GM12878 (cell line): ENCODE measurements around the gene ZG16. TPM values are rescaled to one million over a fixed set of nuclear protein-coding genes. Genes with fewer than 3 reads are reported as not detected.
A peak's percentile ranks its signal among the peaks of the same experiment; 100 is the strongest.

Source experiments
- BACH1 ChIP-seq: fragments of 450-650 bp; IDR thresholded peaks from 2 replicates; pipeline ENCODE4 v1.6.1; 2017; ENCODE audit warnings: mild to moderate bottlenecking, borderline replicate concordance
- CBX5 ChIP-seq: sonication (generic); IDR thresholded peaks from 2 replicates; pipeline ENCODE4 v1.6.1; 2016; ENCODE audit warnings: low read depth, moderate library complexity, mild to moderate bottlenecking, inconsistent platforms
- CREB1 ChIP-seq: IDR thresholded peaks from 2 replicates; pipeline ENCODE4 v1.6.1; 2012; ENCODE audit warnings: low read depth, mild to moderate bottlenecking, inconsistent platforms
- IRF4 ChIP-seq: IDR thresholded peaks from 2 replicates; pipeline ENCODE4 v1.6.1; 2011; ENCODE audit warnings: low read depth, low read length
- MTA2 ChIP-seq: fragments of 450-650 bp; IDR thresholded peaks from 2 replicates; pipeline ENCODE4 v1.6.1; 2016; ENCODE audit warnings: low read depth, mild to moderate bottlenecking, moderate library complexity
- NR2C2 ChIP-seq: IDR thresholded peaks from 2 replicates; pipeline ENCODE4 v1.6.1; 2011; ENCODE audit warnings: borderline replicate concordance, low read depth; ENCODE audit not compliant: control insufficient read depth, insufficient read length
- PAX5 ChIP-seq: IDR thresholded peaks from 2 replicates; pipeline ENCODE4 v1.6.1; 2011; ENCODE audit warnings: low read depth, low read length, borderline replicate concordance
- POLR2AphosphoS2 ChIP-seq: IDR thresholded peaks from 2 replicates; pipeline ENCODE4 v1.6.1; 2011; ENCODE audit warnings: low read depth, mild to moderate bottlenecking, low read length, improper control_type of control experiment, moderate library complexity
- RCOR1 ChIP-seq: conservative IDR thresholded peaks from 2 replicates; pipeline ENCODE4 v1.6.1; 2012; ENCODE audit warnings: low read depth, low read length, improper control_type of control experiment
- SMC3 ChIP-seq: IDR thresholded peaks from 2 replicates; pipeline ENCODE4 v1.6.1; 2011; ENCODE audit warnings: low read length, improper control_type of control experiment, borderline replicate concordance
- STAT3 ChIP-seq: IDR thresholded peaks from 2 replicates; pipeline ENCODE4 v1.6.1; 2011; ENCODE audit warnings: low read depth, low read length, improper control_type of control experiment
- polyA plus RNA-seq, 11 experiments: library from polyadenylated mRNA; depleted of rRNA in 4 of 11; unstranded in 6 of 11; stranded (reverse) in 5 of 11; fragments of >200 nt; fragmentation: Nextera tagmentation in 4 of 11; fragmentation: Illumina TruSeq in 1 of 11; extraction: Ambion mirVana in 4 of 11; extraction: Trizol in 1 of 11; gene quantifications; 1 replicate in 1 of 11; 2 replicates in 10 of 11; pipeline versions ENCODE4 v1.2.1 to v1.2.3, GENCODE V29; 2011 to 2016; ENCODE audit warnings: inconsistent platforms in 2 of 11, missing spikeins in 2 of 11, low read depth in 1 of 11
- total RNA-seq, 4 experiments: library from RNA; depleted of rRNA in 3 of 4; stranded (reverse); fragments of >200 nt in 3 of 4; fragmentation: Illumina TruSeq in 1 of 4; extraction: Trizol in 1 of 4; gene quantifications; 2 replicates each; pipeline versions ENCODE4 v1.2.1 to v1.2.3, GENCODE V29; 2013 to 2021
- TF ChIP-seq, protein P1 (sequence below), 3 experiments: IDR thresholded peaks in 2 of 3; conservative IDR thresholded peaks in 1 of 3; 2 replicates each; pipeline ENCODE4 v1.5.1; 2011; ENCODE audit warnings: low read depth in 3 of 3, low read length in 3 of 3, mild to moderate bottlenecking in 3 of 3, control low read depth in 2 of 3, moderate library complexity in 2 of 3, inconsistent platforms in 1 of 3, mixed read lengths in 1 of 3; ENCODE audit not compliant: control insufficient read depth in 2 of 3, insufficient read depth in 1 of 3; ENCODE audit errors: extremely low read depth in 1 of 3
- TF ChIP-seq, protein P2 (sequence below): fragments of 450-650 bp; conservative IDR thresholded peaks from 2 replicates; pipeline ENCODE4 v1.6.1; 2017; ENCODE audit warnings: mild to moderate bottlenecking, moderate library complexity
- TF ChIP-seq, protein P3 (sequence below): fragments of 450-650 bp; IDR thresholded peaks from 2 replicates; pipeline ENCODE4 v1.6.1; 2017; ENCODE audit warnings: low read depth, mild to moderate bottlenecking, moderate library complexity
- TF ChIP-seq, protein P4 (sequence below): fragments of 450-650 bp; IDR thresholded peaks from 2 replicates; pipeline ENCODE4 v1.6.1; 2014; ENCODE audit warnings: mild to moderate bottlenecking
- TF ChIP-seq, protein P5 (sequence below): fragments of 450-650 bp; formaldehyde crosslinking; IDR thresholded peaks from 2 replicates; pipeline ENCODE4 v1.4.0; 2020; ENCODE audit warnings: mild to moderate bottlenecking, moderate library complexity
- TF ChIP-seq, protein P6 (sequence below): fragments of 450-650 bp; IDR thresholded peaks from 2 replicates; pipeline ENCODE4 v1.6.1; 2016; ENCODE audit warnings: mild to moderate bottlenecking

ZG16 gene
- total and polyA plus RNA-seq, 10 of the 15 experiments (the other 5 are each of a cell fraction or from before 2014, with no cell fraction given) = not detected

DNA sequence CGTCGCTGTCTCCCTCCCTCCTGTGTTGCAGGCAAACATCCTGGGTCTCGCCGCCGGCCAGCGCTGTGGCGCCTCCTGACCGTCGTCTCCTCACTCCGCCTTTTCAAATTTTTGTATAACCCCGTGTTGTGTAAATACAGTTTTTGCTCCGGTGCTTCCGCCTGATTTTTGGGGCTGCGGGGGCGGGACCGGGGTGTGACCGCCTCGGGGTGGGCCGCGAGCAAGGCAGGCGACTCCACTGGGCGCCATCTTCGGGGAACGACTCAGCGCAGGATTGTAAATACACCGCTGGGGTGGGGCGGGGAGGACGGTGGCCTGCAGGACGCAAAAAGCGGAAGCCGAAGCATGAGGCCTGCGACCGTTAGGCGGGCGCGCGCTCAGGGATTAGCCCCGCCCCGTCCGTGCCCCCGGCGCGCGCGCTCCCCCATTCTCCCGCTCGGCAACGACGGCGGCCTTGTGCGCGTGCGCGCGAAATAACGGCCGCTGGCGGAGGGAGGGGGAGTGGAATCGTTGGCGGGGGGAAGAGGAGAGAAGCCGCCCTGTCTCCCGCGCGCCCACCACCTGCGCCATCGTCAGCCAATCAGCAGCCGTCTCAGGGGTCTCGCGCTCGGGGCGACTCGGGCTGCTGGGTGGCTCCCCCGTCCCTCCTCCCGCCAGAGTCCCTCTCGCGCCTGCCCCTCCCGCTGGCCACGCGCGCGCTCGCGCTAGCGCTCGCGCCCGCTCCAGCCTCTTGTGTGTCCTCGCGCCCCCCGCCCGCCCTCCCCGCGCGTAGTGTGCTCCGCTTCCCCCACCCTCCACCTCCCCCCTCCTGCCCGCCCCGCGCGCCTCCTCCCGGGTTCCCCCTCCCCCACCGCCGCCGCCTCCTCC lies 27.4 kb downstream of the ZG16 start (continued):
- TF ChIP-seq, protein P1, sequence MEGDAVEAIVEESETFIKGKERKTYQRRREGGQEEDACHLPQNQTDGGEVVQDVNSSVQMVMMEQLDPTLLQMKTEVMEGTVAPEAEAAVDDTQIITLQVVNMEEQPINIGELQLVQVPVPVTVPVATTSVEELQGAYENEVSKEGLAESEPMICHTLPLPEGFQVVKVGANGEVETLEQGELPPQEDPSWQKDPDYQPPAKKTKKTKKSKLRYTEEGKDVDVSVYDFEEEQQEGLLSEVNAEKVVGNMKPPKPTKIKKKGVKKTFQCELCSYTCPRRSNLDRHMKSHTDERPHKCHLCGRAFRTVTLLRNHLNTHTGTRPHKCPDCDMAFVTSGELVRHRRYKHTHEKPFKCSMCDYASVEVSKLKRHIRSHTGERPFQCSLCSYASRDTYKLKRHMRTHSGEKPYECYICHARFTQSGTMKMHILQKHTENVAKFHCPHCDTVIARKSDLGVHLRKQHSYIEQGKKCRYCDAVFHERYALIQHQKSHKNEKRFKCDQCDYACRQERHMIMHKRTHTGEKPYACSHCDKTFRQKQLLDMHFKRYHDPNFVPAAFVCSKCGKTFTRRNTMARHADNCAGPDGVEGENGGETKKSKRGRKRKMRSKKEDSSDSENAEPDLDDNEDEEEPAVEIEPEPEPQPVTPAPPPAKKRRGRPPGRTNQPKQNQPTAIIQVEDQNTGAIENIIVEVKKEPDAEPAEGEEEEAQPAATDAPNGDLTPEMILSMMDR (IDR thresholded peaks at IDR 0.05 in 2 of 3, conservative IDR thresholded peaks at IDR 0.05 in 1 of 3; ENCODE audit: control insufficient read depth in 2 of 3, extremely low read depth in 1 of 3, insufficient read depth in 1 of 3, low read depth in 3 of 3, low read length in 3 of 3) = 0 out of 6 replicates have a peak, but pooled peaks of 1 of the 3 experiments have one; percentile 0
- peak; percentile 97 for TF ChIP-seq POLR2AphosphoS2
- TF ChIP-seq, protein P2, sequence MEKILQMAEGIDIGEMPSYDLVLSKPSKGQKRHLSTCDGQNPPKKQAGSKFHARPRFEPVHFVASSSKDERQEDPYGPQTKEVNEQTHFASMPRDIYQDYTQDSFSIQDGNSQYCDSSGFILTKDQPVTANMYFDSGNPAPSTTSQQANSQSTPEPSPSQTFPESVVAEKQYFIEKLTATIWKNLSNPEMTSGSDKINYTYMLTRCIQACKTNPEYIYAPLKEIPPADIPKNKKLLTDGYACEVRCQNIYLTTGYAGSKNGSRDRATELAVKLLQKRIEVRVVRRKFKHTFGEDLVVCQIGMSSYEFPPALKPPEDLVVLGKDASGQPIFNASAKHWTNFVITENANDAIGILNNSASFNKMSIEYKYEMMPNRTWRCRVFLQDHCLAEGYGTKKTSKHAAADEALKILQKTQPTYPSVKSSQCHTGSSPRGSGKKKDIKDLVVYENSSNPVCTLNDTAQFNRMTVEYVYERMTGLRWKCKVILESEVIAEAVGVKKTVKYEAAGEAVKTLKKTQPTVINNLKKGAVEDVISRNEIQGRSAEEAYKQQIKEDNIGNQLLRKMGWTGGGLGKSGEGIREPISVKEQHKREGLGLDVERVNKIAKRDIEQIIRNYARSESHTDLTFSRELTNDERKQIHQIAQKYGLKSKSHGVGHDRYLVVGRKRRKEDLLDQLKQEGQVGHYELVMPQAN = peak; percentile 56; the same call in 1 of the 2 replicates
- no peak for TF ChIP-seq NR2C2
- TF ChIP-seq, protein P3, sequence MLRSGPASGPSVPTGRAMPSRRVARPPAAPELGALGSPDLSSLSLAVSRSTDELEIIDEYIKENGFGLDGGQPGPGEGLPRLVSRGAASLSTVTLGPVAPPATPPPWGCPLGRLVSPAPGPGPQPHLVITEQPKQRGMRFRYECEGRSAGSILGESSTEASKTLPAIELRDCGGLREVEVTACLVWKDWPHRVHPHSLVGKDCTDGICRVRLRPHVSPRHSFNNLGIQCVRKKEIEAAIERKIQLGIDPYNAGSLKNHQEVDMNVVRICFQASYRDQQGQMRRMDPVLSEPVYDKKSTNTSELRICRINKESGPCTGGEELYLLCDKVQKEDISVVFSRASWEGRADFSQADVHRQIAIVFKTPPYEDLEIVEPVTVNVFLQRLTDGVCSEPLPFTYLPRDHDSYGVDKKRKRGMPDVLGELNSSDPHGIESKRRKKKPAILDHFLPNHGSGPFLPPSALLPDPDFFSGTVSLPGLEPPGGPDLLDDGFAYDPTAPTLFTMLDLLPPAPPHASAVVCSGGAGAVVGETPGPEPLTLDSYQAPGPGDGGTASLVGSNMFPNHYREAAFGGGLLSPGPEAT = peak; percentile 93
- TF ChIP-seq MTA2 = no peak
- TF ChIP-seq, protein P4, sequence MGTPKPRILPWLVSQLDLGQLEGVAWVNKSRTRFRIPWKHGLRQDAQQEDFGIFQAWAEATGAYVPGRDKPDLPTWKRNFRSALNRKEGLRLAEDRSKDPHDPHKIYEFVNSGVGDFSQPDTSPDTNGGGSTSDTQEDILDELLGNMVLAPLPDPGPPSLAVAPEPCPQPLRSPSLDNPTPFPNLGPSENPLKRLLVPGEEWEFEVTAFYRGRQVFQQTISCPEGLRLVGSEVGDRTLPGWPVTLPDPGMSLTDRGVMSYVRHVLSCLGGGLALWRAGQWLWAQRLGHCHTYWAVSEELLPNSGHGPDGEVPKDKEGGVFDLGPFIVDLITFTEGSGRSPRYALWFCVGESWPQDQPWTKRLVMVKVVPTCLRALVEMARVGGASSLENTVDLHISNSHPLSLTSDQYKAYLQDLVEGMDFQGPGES = no peak
- no peak for TF ChIP-seq SMC3
- TF ChIP-seq IRF4 = peak; percentile 43; the same call in 1 of the 2 replicates
- no peak for TF ChIP-seq CREB1
- no peak; the same call in 1 of the 2 replicates for TF ChIP-seq PAX5
- TF ChIP-seq, protein P5, sequence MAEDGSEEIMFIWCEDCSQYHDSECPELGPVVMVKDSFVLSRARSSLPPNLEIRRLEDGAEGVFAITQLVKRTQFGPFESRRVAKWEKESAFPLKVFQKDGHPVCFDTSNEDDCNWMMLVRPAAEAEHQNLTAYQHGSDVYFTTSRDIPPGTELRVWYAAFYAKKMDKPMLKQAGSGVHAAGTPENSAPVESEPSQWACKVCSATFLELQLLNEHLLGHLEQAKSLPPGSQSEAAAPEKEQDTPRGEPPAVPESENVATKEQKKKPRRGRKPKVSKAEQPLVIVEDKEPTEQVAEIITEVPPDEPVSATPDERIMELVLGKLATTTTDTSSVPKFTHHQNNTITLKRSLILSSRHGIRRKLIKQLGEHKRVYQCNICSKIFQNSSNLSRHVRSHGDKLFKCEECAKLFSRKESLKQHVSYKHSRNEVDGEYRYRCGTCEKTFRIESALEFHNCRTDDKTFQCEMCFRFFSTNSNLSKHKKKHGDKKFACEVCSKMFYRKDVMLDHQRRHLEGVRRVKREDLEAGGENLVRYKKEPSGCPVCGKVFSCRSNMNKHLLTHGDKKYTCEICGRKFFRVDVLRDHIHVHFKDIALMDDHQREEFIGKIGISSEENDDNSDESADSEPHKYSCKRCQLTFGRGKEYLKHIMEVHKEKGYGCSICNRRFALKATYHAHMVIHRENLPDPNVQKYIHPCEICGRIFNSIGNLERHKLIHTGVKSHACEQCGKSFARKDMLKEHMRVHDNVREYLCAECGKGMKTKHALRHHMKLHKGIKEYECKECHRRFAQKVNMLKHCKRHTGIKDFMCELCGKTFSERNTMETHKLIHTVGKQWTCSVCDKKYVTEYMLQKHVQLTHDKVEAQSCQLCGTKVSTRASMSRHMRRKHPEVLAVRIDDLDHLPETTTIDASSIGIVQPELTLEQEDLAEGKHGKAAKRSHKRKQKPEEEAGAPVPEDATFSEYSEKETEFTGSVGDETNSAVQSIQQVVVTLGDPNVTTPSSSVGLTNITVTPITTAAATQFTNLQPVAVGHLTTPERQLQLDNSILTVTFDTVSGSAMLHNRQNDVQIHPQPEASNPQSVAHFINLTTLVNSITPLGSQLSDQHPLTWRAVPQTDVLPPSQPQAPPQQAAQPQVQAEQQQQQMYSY (CRISPR knock-in tag) = no peak
- TF ChIP-seq, protein P6, sequence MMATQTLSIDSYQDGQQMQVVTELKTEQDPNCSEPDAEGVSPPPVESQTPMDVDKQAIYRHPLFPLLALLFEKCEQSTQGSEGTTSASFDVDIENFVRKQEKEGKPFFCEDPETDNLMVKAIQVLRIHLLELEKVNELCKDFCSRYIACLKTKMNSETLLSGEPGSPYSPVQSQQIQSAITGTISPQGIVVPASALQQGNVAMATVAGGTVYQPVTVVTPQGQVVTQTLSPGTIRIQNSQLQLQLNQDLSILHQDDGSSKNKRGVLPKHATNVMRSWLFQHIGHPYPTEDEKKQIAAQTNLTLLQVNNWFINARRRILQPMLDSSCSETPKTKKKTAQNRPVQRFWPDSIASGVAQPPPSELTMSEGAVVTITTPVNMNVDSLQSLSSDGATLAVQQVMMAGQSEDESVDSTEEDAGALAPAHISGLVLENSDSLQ = peak; percentile 41
- peak; percentile 76 for TF ChIP-seq BACH1
- TF ChIP-seq CBX5 = no peak
- TF ChIP-seq RCOR1 = no peak
- no peak for TF ChIP-seq STAT3
